ENCODE measurements around the gene THRSP.

GRCh38 chr11:78083021-78083420 lies 19.4 kb downstream of the THRSP start:
- TF ChIP-seq CTCF (IDR thresholded peaks at IDR 0.05) (no peak), POLR2A (IDR thresholded peaks at IDR 0.05) (no peak)
